GM11168 (cell line): ENCODE measurements around the gene FGGY.

Experiments
- in situ Hi-C: fragments of 300-500 bp; cut with MboI; formaldehyde crosslinking; loops from one replicate; pipeline ENCODE4 v1.12.0; 2022; ENCODE audit warnings: low sequenced_read_pairs; ENCODE audit not compliant: unreplicated experiment

FGGY gene

GRCh38 chr1:59285691-59286090 is 11.2 kb upstream of the FGGY start:
- in situ Hi-C loops, result loop anchor here (25.0 kb wide), 1 partner anchor 498 kb away; the partner anchor contains the start of gene JUN

GRCh38 chr1:59288046-59288445 is 8.8 kb upstream of the FGGY start:
- in situ Hi-C loops, result loop anchor here (25.0 kb wide), 1 partner anchor 501 kb away; the partner anchor contains the start of gene JUN

DNA sequence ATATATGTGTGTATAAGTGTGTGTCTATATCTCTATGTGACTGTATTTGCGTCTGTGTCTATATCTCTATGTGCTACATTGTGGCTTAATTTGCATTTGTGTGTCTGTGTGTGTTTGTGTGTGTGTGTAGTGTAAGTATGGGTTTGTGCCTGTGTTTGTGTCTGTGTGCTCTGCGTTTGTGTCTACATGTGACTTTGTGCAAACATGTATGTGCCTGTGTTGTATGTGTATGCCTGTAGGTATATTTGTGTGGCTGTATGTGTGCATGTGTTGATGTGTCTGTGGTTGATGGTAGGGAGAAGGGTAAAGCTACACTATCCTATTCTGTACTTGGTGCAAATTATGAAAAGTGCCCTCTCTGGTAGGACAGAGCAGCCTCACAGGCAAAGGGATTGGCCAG is 7.3 kb upstream of the FGGY start:
- in situ Hi-C loops, result loop anchor here (25.0 kb wide), 1 partner anchor 502 kb away; the partner anchor contains the start of gene JUN

GRCh38 chr1:59290193-59290949 is 6.5 kb upstream of the FGGY start:
- in situ Hi-C loops, result loop anchor here (25.0 kb wide), 1 partner anchor 503 kb away; the partner anchor contains the start of gene JUN

GRCh38 chr1:59291561-59291960 is 5.3 kb upstream of the FGGY start:
- in situ Hi-C loops, result loop anchor here (25.0 kb wide), 1 partner anchor 504 kb away; the partner anchor contains the start of gene JUN

DNA sequence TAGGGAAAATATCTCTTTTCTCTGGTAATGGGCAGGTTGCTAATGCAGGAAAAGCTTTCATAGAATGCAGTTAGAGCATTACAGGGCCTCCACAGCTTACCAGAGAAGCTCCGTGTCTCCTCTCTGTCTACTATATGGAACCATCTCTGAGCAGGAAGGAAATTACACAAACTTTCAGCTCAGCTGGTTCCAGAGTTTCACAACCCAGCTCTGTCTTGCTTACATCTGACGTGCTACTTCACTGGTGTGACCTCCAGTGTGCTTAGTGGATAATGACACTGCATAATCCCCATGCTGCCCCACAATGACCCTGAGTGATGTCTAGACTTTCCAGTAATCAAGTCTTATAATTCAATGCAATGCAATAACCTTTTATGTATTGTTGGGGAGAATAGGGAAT is 4.3 kb upstream of the FGGY start:
- in situ Hi-C loops, result loop anchor here (25.0 kb wide), 1 partner anchor 505 kb away; the partner anchor contains the start of gene JUN

GRCh38 chr1:59293206-59293605 is 3.7 kb upstream of the FGGY start:
- in situ Hi-C loops, result loop anchor here (25.0 kb wide), 1 partner anchor 506 kb away; the partner anchor contains the start of gene JUN

DNA sequence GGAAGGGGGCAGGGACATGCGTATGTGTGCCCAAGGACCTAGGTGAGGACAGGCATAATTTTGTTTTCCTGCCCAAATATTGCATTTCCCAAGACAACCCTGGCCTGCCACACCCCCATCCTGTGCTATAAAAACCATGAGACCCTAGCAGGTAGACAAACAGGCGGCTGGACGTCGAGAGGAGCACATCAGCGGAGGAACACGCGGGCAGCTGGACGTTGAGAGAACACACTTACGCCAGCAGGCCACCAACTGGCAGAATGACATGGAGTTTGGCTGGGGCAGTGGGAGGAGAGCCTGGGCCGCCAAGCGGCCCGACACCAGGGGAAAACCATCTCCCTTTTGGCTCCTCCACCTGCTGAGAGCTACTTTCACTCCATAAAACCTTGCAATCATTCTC is 3.0 kb upstream of the FGGY start:
- in situ Hi-C loops, result loop anchor here (25.0 kb wide), 1 partner anchor 507 kb away; the partner anchor contains the start of gene JUN

DNA sequence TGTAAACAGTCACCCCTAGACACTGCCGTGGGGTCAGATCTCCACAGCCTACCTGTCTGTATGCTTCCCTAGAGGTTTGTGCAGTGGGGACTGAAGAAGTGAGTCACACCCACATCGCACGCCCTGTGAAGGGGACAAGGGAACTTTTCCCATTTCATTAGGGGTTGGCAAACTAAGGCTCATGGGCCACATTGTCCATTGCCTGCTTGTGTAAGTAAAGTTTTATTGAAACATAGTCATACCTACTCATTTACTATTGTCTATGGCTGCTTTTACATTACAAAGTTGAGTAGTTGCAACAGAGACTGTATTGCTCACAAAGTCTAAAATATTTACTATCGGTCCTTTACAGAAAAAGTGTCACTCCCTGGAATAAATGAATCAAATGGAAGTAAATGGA is 2.5 kb upstream of the FGGY start:
- in situ Hi-C loops, result loop anchor here (25.0 kb wide), 1 partner anchor 507 kb away; the partner anchor contains the start of gene JUN

- in situ Hi-C loops, result loop anchor here (25.0 kb wide), 1 partner anchor 508 kb away; the partner anchor contains the start of gene JUN
Observed at GRCh38 chr1:59295618-59296017, 1.3 kb upstream of the FGGY start.

DNA sequence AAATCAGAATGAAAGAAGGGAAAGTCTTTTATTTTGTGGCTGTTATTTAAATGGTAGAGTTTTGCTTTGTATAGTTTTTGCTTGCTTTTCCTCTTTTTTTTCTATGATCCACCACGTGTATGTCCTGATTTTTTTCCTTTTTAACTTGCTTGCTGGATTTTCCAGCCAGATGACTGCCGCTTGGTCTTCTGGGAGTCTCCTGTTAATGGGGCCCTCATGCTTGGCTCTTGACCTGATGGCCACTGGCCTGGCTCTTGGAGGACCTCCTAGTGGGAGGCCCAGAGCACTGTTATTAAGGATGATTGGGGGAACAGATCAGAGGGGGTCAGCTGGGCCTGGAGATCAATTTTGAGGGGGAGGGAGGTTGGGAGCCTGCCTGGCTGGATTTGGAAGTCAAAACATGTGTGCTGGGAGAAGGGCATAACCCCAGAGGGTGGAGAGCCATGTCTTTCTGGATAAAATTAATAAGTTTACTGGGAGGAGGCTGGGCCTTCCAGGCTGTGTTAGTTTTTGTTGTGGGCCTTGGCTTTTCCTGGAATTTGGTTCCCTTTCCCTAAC is 1.2 kb downstream of the FGGY start:
- in situ Hi-C loops, result loop anchor here (25.0 kb wide), 1 partner anchor 511 kb away; the partner anchor contains the start of gene JUN

GRCh38 chr1:59298710-59299346 is 1.9 kb downstream of the FGGY start:
- in situ Hi-C loops, result loop anchor here (25.0 kb wide), 1 partner anchor 512 kb away; the partner anchor contains the start of gene JUN

DNA sequence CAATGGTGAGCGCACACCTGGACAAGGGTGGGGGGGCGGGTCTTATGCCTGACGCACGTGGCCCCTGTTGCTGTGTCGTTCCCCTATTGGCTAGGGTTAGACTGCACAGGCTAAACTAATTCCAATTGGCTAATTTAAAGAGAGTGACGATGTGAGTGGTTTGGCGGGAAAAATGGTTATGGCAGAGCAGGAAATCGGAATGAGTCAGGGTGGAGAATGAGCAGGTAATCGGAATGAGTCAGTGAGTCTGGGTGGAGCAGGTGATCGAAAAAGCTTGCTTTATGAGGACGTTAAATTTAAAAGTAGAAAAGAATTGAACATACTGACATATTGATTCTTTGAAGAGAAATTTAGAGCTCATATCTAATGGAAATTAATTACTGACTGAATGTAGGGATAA is 2.8 kb downstream of the FGGY start:
- in situ Hi-C loops, result loop anchor here (25.0 kb wide), 1 partner anchor 512 kb away; the partner anchor contains the start of gene JUN

GRCh38 chr1:59302297-59302696 is 5.4 kb downstream of the FGGY start:
- in situ Hi-C loops, result no loop called here

- in situ Hi-C loops, result no loop called here
Observed at GRCh38 chr1:59302871-59303270, 6.0 kb downstream of the FGGY start.

DNA sequence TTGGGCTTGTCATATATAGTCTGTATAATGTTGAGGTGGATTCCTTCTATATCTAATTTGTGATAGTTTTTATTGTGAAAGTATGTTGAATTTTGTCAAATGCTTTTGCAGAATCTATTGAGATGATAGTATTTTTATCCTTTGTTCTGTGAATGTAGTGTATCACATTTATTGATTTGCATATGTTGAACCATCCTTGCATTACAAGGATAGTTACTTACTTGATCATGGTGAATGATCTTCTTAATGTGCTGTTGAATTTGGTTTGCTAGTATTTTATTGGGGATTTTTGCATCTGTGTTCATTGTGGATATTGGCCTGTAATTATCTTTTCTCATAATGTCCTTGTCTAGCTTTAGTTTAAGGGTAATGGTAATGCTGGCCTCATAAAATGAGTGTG is 8.3 kb downstream of the FGGY start:
- in situ Hi-C loops, result no loop called here

DNA sequence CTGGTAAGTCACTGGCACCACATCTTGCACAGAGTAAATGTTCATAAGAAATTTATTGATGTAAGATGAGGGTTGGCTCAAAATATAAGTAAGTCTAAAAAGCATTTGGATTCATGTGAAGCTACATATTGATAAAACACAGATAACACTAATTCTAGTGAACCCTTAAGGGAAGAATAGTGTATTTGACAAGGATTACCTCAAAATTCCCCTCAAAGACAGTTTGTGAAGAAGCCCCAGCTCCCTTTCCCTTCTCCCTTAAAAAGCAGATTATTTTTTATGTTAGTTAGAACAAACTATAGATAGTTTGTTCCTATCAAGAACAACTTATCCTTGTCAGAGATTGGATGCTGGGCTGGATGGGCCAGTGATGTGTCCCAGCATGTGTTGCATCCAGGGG is 10.7 kb downstream of the FGGY start:
- in situ Hi-C loops, result no loop called here

DNA sequence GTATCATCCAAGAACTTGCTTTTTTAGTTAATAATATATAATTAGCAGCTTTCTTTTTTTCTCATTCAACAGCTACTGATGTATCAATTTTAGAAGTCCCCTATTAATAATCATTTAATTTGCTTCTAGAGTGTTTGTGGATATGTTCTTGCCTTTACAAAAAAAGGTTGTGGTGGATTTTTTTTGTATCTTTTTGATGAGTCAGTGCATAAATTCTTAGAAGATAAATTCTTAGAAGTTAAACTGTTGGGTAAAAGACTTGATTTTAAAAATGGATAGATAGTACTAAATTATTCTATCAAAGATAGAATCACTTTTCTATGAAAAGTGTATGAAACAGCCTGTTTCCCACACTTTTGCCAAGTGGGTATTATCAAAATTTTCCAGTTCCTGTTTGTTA is 11.9 kb downstream of the FGGY start:
- in situ Hi-C loops, result no loop called here

- in situ Hi-C loops, result no loop called here
Observed at GRCh38 chr1:59309392-59309791, 12.5 kb downstream of the FGGY start.

DNA sequence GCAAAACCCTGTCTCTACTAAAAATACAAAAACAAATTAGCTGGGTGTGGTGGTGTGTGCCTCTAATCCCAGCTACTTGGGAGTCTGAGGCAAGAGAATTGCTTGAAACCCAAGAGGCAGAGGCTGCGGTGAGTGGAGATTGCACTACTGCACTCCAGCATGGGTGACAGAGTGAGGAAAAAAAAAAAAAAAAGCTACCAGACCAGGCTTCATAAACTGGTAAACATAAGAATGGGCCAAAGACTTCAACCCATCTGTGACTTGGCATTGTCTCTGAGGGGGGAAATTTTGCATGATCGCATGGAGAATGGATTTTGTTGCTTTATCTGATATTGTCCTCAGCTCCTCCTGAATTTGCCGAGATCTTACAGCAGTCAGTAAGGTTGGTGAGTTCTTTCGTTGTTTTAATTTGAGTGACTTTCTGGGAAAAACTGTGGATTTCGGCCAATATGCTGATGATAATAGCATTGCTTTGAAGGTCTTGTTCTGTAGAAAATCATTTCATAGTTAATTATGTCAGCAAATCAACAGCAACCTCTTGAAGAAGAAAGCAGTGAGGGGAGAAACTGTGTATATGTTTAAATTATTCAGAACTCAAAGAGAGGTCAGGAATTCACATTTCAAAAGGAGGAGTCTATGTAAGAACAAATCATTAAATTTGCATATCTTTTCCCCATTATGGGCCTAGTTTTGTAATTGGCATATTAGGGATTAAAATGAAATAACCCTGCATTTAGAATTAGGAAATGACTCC is 13.1 kb downstream of the FGGY start:
- in situ Hi-C loops, result no loop called here
